AG08396 (cell line): ENCODE data around the gene ARID3C.

ENCODE experiments used
- DNase-seq: peaks from one replicate; pipeline ENCODE4 v3.0.0; 2012; ENCODE audit warnings: low spot score, mixed read lengths

The ARID3C gene

DNA sequence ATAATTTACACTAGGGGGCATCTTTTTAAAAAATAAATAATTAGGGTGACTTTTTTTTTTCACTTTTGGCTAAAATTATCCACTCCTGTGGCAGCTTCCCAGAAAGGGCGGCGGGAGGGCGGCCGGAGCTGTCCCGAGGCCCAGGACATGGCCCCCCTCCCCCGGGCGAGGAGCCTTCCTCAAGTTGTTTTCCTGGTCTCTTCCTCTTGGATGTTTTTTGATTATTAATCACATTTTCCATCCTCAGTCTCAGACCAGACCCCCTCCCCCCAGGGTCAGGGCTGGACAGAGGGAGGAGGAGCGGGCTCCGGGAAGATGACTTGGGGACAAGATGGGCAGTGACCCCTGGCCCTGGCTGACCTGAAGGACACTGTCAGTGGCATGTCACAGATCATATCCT lies 34.7 kb downstream of the ARID3C start:
- DNase-seq, result no peak

DNA sequence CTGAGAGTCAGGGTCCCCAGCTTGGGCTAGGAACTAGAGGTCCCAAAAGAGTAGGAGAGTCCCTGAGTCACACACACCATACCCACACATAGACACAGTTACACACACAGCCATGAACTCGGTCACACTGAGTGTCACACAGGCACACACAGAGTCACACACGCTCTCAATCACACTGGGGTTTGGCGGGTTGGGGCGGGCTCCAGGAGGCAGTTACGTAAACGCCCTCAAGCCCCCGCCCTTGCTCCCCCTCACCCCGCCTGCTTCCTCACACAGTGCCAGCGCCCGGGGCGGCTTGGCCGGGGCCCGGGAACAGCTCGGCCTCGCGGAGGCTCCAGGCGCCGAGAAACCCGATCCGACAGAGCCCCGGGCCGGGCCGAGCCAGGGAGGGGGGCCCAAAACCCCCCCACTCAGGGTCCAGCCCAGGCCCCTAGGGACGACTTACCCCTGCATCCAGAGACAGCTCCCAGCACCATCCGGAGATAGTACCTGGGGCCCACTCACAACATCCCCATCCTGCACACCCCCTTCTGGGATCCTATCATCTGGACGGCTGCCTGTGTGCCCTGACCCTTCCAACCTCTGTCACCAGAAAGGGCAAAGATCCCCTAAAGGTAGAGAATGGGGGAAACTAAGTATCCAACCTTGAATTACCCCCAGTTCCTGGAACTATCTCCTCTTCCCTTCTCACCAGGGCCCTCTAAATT lies 35.8 kb downstream of the ARID3C start:
- DNase-seq, result no peak

DNA sequence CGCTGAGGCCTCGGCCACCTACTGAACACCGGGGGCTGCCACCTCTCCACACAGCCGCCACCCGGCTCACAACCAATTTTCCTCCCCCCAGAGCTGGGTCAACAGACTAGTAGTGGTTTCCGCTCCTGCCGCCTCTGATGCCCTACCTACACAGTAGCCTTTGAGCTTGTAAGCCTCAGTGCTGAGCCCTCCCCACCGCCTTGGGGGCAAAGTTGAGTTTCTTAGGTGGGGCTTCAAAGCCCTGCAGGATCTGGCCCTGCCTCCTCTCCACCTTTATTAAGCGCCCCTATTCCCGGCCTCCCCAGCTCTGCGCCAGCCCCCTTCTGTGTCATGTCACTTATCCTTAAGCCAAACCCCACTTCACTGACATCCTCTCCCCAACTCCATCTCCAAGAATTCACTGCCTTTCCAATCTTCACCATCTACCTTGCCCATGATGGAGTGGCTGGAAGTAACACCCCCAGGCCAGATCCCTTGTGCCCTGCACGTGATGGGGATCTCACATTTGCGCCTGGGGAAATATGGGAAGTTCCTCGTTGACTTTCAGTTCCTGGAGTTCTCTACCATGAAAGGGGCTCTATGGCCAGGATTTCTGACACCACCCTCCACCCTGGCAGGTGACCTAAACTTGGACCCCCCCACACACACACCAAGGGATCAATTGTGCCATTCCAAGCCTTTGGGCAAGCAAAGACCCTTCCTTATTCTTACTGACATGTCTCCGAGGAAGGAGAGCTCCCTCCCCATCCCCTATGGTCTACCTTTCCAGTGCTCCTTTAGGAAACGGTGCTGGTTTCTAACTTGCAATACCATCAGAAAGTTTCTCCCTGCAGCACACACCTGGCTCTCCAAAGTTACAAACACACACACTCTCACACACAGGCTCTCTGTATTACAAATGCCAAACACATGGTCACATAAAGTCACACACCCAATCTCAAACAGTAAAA lies 36.7 kb downstream of the ARID3C start:
- no peak for DNase-seq

DNA sequence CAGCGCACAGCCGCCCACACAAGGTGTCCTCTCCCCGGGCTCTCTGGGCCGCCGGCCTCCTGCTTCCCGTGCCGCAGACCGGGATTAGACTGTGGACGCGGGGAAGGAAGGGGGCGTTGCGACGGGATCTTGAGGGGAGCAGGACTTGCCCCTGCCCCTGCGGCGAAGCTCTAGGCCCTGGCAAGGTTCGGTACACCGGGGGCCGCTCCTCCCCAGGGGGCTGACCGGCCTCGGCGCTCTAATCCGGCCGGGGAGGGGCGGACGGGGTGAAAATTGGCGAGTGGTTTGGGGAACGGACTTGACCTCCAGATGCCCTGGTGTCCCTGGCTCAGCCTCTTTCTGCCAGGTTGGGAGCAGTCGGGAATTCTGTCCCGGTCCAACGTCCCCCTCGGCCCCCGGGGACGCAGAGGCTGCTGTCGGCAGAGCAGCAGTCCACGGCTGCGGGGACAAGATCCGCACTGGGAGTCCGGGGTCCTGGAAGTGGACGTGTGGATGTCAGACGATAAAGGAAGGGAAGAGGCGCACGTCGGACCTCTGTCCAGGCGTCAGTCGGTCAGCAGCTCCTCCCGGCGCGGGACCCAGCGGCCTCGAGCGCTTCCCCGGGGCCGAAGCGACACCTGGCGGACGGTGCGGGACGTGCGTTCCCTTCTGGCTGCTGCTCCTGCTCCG lies 37.5 kb downstream of the ARID3C start:
- peak; percentile 96 for DNase-seq

DNA sequence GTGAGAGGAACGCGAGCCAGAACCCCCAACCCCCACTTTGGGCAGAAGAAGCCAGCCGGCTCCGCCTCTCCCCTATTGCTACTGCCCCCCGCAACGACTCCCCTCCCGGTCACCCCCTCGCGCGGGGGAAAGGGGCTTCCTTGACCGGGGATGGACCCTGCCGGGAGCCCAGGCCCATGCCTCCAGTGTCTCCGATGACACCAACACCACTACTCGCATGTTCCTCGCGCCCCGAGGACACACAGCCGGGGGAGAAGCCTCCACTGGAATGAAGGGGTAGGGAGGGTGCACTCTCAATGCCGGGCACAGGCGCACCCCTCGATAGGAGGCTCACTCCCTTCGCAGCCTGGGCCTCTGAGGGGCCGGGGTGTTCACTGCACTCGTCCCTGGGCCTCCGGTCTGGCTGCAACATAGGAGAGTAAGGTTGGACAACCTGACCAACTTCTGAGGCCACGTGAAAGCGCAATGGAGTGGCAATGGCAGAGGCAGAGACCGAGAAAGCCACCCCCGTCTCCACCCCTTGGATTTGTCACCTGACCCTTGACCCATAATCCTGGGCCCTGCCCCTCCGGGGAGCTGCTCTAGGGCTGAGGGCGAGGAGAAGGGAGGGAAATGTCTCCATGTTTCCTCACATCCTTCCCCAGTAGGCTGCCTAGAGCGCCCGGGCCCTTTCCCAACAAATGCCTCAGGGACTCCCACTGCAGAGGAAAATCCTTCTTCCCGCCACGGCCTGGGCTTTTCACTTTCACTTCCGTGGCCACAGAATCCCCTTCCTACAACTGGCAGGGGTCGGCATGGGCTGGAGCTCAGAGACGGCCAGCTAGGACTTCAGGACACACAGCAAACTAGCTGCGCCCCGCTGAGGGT lies 38.3 kb downstream of the ARID3C start:
- no peak for DNase-seq

DNA sequence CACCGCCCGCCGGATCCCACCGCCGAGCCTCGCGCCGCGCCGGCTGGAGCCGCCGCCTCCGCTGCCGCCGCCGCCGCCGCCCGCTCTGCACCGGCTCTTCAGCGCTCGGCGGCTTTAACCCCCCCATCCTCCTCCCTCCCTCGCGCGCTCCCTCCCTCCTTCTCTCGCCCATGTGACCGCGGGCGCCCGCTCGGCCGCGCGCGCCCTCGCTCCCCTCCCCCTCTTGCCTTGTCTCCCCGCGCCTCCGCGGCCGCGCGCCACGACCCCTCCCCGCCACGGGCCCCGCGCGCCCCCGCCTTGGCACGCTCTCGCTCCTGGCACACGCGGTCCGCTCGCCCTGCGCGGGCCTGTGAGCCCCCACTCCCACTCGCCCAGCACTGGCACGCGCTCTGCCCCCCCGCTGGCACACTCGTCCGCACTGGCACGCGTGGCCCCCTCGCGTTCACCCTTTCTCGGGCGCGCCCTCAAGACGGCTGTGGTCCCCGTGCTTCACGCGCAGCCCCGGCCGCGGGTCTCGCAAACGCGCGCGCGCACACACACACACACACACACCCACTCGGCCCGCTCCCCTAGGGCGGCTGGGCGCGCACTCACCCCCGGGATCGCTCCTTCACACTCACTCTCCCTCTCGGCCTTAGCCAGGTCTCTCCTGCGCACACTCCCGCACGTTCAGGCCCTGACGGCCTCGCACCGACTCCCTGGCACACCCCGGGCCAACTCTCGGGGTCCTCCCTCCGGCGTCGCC lies 39.1 kb downstream of the ARID3C start, which contains the start of gene CNTFR:
Gene CNTFR (minus strand): TSS at position 89 of the 745 bp plus-strand sequence. CDS start 20,743 bp downstream, outside the sequence.
- peak; percentile 43 for DNase-seq

DNA sequence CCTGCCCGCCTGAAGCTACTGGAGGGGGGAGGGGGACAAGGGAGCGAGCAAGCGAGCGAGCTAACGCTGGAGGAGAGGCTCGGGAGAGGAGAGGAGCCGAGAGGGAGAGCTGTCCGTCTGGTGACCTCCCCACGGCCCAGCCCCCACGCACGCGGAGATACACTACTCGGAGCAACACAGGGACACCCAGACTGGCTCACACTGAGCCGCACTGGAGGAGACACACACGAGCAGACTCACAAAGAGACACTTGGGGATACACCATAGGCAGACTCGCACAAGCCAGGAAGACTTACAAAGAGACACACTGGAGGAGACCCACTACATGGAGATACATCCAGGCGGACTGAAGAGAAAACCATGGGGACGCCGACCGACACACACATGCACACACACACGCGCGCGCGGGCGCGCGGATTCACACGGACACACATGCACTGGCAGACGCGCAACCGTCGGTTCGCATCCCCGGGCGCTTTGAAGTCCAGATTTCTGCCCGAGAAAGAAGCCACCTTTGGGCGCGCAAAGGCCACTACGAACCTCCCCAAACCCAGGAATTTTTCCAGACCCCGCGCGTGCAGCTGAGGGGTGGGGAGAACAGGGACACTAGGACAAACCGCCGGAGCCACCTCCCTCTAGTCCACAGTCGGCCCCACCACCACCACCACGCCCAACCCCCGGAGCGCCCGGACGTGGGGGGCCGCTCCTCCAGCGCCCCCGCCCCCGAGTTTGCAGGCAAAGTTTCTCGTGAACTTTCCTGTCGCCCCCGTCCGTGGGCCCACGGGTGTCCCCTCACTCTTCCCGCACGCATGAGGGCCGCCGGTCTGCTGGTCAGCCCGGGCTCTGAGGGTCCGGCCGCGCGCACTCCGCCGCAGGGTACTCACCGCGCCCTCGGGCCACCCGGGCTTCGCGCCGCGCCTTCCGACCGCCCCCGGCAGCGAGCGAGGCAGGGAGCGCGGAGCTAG lies 39.9 kb downstream of the ARID3C start:
- no peak for DNase-seq

DNA sequence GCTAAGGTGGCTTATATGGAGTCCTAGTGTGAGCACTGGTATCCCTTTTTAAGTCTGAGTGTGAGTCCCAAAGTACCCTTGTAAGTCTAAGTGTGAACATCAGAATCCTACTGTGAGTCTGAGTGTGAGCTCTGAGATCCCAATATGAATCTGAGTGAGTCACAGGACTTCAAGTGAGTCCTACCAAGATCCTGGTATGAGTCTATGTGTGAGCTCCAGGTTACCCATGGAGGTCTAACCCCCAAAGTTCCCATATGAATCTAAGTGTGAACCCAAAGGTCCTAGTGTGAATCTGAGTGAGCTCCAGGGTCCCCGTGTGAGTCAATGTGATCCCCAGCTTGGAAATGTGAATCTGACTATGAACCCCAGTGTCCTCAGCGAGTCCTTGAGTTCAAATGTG lies 41.6 kb downstream of the ARID3C start:
- no peak for DNase-seq

DNA sequence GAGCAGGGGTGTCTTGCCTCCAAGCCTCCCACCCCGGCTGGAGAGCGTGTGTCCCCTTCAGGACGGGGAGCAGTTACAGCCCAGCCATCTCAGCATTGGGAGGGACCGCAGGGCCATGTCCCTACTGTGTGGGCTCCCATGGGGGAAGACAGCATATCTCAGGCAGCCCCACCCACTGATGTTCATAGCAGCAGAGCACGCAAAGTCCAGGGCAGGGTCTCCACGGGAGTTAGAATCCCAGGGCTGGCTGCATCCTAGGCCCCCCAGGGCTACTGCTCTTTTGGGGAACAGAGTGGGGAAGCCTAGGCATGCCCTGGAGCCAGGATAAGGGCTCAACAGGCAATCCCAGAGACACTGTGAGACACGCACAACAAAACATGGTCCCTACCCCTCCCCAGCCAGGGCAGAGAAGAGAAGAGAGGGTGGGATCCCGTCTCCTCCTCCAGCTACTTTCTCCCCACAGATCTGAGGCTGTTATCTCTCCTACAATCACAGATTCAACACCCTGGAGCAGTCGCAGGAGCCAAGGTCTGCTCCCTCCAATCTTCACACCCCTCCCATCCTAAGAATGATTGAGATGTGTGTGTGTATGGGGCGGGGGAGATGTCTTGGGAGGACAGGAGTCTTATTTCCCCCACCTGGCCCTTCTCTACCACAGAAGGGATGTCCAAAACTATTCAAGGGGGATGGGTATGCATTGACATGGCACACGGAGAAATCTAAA lies 42.8 kb downstream of the ARID3C start:
- no peak for DNase-seq

DNA sequence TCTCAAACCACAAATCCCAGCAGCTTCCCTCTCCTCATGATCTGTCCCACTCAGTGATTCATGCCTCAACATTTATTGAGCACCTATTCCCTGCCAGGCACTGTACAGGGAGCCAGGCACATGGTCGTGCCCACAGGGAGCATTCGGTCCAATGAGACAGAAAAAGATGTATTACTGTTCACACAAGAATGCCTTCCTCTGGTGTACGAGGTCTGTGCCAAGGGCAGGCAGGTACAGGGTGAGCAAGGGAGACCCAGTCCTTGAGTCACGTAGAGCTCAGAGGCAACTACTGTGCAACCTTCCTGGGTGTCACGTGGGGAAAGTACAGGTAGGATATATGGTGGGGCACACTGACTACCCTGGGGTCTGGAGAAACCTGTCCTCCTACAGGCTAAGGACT lies 43.9 kb downstream of the ARID3C start:
- no peak for DNase-seq

DNA sequence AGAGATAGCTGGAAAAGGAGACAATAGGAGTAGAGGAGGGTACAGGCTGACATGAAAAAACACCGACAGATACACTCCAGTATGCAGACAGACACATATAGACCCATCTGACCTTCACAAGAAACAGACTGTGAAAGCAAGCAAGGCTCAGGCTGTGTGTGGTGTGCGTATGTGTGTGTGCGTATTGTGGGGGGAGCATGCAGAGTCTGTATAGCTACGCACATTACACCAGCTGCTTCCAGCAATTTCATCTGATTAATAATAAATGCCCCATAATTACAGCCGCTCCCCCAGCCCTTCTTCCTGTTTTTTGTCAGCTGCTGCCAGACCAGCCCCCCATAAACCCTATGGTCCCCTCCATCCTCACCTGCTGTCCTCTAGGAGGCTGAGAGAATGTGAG lies 46.1 kb downstream of the ARID3C start:
- DNase-seq, result no peak

DNA sequence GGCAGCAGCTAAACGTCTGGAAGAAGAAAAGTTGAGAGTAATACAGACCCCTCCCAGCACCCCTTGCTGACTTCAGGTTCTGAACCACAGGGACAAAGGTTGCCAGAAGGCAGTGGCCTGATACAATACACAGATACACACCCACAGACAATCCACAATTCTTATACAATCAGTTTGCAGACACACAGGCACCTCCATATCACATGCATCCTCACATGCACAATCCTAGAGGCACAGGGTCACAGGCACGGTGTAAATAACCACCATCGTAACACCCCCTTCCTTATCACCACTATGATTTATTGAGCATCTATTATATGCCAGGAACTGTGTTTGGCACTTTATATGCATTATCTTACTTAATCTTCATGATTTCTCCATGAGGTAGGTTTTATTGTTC lies 47.5 kb downstream of the ARID3C start:
- DNase-seq, result no peak

DNA sequence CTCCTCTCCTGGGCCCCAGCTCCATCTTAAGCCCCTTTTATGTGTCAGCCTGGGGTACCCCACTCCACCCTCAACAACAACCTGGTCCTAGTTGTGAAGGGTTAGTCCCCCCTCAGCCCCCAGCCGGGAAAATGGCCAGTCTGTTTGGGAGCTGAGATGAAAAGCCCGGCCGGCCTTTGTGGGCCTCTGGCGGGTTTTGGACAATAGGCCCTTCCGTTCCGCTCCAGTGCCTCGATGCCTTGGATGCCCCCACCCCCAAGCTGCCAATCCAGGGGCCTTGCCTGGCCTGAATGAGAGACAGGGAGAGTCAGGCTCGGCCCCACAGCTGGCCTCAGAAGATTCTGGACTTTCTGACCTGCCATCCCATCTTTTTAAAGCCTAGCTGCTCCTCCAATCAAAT lies 48.5 kb downstream of the ARID3C start:
- DNase-seq, result no peak

DNA sequence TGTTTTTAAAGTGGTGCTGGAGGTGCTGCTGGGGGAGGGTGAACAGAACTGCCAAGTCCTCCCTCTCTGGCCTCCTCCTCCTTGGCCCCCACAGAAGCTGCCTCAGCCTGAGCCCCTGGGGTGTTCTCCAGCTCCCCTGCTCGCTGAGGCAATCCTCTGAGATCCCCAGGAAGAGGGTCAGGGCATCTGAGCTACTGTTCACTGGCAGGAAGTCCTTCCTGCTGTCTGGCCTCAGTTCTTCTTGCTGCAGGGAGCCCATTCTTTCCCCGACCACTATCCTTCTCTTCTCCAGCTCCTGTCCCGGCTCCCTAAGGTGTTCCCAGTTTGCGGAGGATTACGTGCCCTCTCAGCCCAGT lies 49.1 kb downstream of the ARID3C start:
- DNase-seq, result no peak

DNA sequence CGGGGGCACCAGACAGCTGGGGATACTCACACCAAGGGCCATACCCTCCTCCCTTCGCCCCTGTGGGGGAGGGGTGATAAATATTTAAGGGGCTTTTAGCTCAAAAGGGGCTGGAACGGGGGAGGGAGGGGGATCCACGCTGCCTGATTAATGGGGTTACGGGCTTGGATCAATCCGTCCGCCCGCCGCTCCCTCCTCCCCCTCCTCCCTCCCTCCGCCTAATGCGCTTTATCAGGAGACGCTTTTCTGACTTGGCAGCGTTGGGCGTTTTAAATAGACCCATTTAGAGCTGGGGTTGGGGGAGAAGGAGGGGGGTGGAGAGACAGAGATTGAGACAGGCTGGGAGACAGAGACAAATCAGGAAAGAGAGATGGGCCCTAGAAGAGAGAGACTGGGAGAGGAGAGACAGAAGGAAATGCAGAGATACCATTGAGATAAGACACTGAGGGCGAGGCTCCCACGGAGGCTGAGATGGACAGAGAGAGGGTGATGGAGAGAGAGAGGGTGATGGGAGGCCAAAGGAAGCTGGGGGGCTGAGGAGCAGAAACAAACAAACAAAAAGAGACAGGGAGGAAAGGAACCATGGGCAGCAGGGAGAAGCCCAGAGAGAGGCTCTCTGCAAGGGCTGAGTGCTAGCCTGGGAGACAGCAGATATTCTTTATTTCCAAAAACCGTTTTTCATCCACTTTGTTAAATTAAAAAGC lies 49.6 kb downstream of the ARID3C start:
- no peak for DNase-seq

DNA sequence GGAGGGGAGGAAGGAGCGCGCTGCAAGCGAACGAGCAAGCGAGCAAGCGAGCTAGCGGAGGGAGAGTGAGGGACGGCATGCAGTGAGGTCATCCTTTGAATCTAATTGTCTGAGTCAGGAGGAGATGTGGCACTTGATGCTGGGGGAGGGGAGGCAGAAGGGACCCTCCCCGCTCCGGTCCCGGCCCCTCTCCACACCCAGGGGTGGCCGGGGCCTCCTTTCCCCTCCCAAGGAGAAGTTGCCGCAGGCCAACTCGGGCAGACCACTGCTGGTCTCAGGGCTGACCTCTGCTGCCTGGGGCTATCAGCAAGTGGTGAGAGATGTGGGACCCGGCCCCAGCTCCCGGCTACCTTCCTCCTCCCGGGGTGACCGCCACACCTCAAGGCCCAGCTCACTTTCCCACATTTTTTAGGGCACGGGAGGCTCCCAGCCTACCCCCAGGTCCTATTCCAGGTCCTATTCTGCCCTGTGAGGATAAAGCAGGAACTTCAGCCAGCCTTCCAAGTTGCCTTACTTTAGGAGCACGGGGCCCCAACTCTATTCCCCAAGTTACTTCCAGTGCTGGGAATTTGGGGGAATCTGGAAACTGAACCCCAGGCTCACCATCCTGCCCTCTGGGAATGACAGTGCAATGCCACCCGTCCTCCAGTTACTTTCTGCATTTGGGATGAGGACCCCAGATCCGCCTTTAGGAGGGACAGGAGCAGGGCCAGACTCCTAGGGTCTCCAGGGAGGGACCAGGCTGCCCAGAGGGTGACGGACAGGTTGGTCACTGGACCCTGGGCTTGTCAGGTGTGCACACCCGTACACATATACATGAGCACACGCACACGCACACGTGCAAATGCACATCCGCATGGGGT lies 50.4 kb downstream of the ARID3C start:
- DNase-seq, result peak; percentile 74

DNA sequence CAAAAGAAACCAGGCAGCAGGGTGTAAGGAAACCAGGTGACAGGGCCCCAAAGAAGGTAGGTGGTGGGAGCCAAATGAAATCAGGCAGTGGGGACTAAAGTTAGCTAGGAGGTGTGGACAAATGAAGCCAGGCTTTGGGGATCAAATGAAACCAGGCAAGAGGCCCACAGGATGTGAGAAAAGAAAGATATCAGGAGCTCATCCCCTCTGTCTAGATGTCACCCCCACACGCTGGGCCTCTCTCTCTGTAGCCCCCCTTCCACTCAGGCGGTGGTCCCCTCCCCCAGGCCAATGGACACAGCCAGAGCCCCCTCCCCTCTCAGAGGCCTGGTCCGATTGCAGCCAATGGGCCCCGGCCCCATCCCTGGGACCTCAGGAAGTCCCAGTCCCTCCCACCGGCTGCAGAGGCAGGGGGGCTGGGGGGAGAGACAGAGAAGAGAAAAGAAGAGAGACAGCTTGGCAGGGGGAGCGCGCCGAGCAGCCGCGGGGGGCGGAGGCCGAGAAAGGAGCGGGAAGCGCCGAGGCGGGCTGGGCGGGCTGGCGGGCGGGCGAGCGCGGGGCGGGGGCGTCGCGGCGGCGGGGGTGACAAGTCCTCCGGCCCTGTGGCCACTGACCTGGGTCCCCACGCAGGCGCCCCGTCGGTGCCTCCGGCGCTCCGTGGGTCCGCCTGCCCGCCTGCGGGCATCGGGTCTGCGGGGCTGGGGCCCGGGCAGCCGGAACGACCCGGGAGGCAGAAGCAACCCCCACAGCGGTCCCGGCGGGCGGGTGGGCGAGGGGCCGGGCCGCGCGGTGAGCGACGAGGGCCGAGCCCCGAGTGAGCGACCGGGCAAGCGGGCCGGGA lies 51.2 kb downstream of the ARID3C start:
- DNase-seq, result no peak
